GM10248 (cell line): ENCODE measurements around the gene TOP2B.

ENCODE experiments used
- CTCF ChIA-PET: fragments of 300-600 bp; sonication (Branson Sonifier 250); formaldehyde crosslinking; extraction: SDS; loops from one replicate; lab custom pipeline; 2021; ENCODE audit warnings: antibody characterized with exemption; lab: Yijun Ruan, JAX
- POLR2A ChIA-PET: fragments of 350-650 bp; sonication (Branson Sonifier 250); formaldehyde crosslinking; extraction: SDS; loops from one replicate; lab custom pipeline; 2020; ENCODE audit warnings: antibody characterized with exemption; lab: Yijun Ruan, JAX
- DNase-seq: peaks from one replicate; pipeline ENCODE4 v3.0.0; 2012; ENCODE audit errors: extremely low spot score
- CTCF ChIP-seq: IDR thresholded peaks from 2 replicates; pipeline ENCODE4 v1.5.1; 2012; ENCODE audit warnings: mild to moderate bottlenecking, low read depth; ENCODE audit errors: extremely low read depth, missing control alignments, control extremely low read depth

Gene TOP2B

GRCh38 chr3:25589104-25589782 lies 75.5 kb downstream of the TOP2B start:
- TF ChIP-seq CTCF, result no peak
- CTCF ChIA-PET, result interaction anchor here (1.0 to 1.5 kb wide), 3 partner anchors 15 to 909 kb away, joined by 3 read pairs; no protein-coding TSS in a partner anchor
- POLR2A ChIA-PET, result no interaction called here
- DNase-seq, result no peak

- CTCF ChIA-PET, result interaction anchor here (1.0 to 2.1 kb wide), 4 partner anchors 8 to 908 kb away, joined by 3 to 9 read pairs (median 6); no protein-coding TSS in a partner anchor
- POLR2A ChIA-PET, result no interaction called here
- TF ChIP-seq CTCF, result no peak
- no peak for DNase-seq
These were observed 76.1 kb downstream of the TOP2B start for GRCh38 chr3:25588441-25589103.

- DNase-seq, result no peak
- ChIA-PET CTCF (interaction anchor here (1.0 to 2.1 kb wide), 4 partner anchors 8 to 907 kb away, joined by 3 to 9 read pairs (median 6); no protein-coding TSS in a partner anchor), POLR2A (no interaction called here)
- TF ChIP-seq CTCF, result no peak
These were observed 76.7 kb downstream of the TOP2B start for GRCh38 chr3:25587975-25588374.

- no peak for DNase-seq
- CTCF ChIA-PET, result interaction anchor here (1.9 to 2.1 kb wide), 2 partner anchors 9 to 15 kb away, joined by 8 to 9 read pairs; no protein-coding TSS in a partner anchor
- POLR2A ChIA-PET, result no interaction called here
- no peak for TF ChIP-seq CTCF
These were observed 77.2 kb downstream of the TOP2B start for GRCh38 chr3:25587526-25587925.

- ChIA-PET CTCF (interaction anchor here (1.9 to 2.1 kb wide), 2 partner anchors 9 to 15 kb away, joined by 8 to 9 read pairs; no protein-coding TSS in a partner anchor), POLR2A (no interaction called here)
- no peak for TF ChIP-seq CTCF
- no peak for DNase-seq
These were observed 77.6 kb downstream of the TOP2B start for GRCh38 chr3:25587094-25587493.

GRCh38 chr3:25586553-25586952 lies 78.2 kb downstream of the TOP2B start:
- CTCF ChIA-PET, result interaction anchor here (1.3 to 2.1 kb wide), 3 partner anchors 10 to 49 kb away, joined by 3 to 9 read pairs (median 8); no protein-coding TSS in a partner anchor
- POLR2A ChIA-PET, result no interaction called here
- DNase-seq, result no peak
- no peak for TF ChIP-seq CTCF
